Esophagus squamous epithelium (tissue), 5 donors: ENCODE data around the gene TLK2. TPM values are rescaled to one million over a fixed set of nuclear protein-coding genes. Genes with fewer than 3 reads are reported as not detected.
A peak's percentile ranks its signal among the peaks of the same experiment; 100 is the strongest.

Experiments
- DNase-seq: peaks from one replicate; lab custom pipeline; 2025; lab: John Stamatoyannopoulos, UW
- H3K27ac ChIP-seq, 4 donors: fragments of 200-600 bp; sonication (generic); one replicate each; pipeline ENCODE4 v1.5.1; 2016 to 2019; ENCODE audit warnings: mild to moderate bottlenecking in 1 of 4
- H3K27me3 ChIP-seq, 4 donors: fragments of 200-600 bp; sonication (generic); 1 replicate in 3 of 4; 2 replicates in 1 of 4; pipeline versions ENCODE4 v1.5.1 to v1.6.0; 2017 to 2021; ENCODE audit warnings: antibody characterized with exemption in 1 of 4
- H3K36me3 ChIP-seq, 3 donors: fragments of 200-600 bp; sonication (generic); one replicate each; pipeline ENCODE4 v1.5.1; 2016 to 2019
- H3K4me1 ChIP-seq, 3 donors: fragments of 200-600 bp; sonication (generic); one replicate each; pipeline ENCODE4 v1.5.1; 2017 to 2019
- H3K4me3 ChIP-seq, 4 donors: fragments of 200-600 bp; sonication (generic); 1 replicate in 3 of 4; 2 replicates in 1 of 4; pipeline ENCODE4 v1.5.1; 2016 to 2019; ENCODE audit warnings: mild to moderate bottlenecking in 2 of 4, moderate library complexity in 1 of 4
- H3K9me3 ChIP-seq, 3 donors: fragments of 200-600 bp; sonication (generic); one replicate each; pipeline ENCODE4 v1.5.1; 2016 to 2019
- POLR2A ChIP-seq, 4 donors: fragments of 450-650 bp; IDR thresholded peaks; one replicate each; pipeline ENCODE4 v1.6.1; 2017; ENCODE audit warnings: antibody characterized with exemption in 4 of 4, mild to moderate bottlenecking in 4 of 4, moderate library complexity in 3 of 4
- WGBS, 2 donors: methylation state at CpG; one replicate each; pipeline ENCODE4 v1.1.5; 2018; 5-methylcytosine and 5-hydroxymethylcytosine counted together
- intact Hi-C: fragments of 100-400 bp; cut with DNase I; formaldehyde crosslinking; loops from one replicate; pipeline ENCODE4 v1.15.0; 2022
- total RNA-seq, 4 donors: library from RNA; depleted of rRNA; stranded (reverse); fragments of >200 nt; gene quantifications; one replicate each; pipeline ENCODE4 v1.1.0, GENCODE V29; 2016
- TF ChIP-seq, protein P1 (sequence below), 6 experiments: fragments of 450-650 bp in 4 of 6; fragments of 200-600 bp in 2 of 6; sonication (generic) in 2 of 6; IDR thresholded peaks; one replicate each; pipeline ENCODE4 v1.5.1; 2016 to 2019; ENCODE audit warnings: antibody characterized with exemption in 6 of 6, mild to moderate bottlenecking in 4 of 6, moderate library complexity in 4 of 6
- donor health status: DM: yes; HTN: yes; CAD: no.

TLK2 gene
- total RNA-seq, 4 donors from 2014 or later, result 13.2 to 35.5 (median 28.0) TPM

DNA sequence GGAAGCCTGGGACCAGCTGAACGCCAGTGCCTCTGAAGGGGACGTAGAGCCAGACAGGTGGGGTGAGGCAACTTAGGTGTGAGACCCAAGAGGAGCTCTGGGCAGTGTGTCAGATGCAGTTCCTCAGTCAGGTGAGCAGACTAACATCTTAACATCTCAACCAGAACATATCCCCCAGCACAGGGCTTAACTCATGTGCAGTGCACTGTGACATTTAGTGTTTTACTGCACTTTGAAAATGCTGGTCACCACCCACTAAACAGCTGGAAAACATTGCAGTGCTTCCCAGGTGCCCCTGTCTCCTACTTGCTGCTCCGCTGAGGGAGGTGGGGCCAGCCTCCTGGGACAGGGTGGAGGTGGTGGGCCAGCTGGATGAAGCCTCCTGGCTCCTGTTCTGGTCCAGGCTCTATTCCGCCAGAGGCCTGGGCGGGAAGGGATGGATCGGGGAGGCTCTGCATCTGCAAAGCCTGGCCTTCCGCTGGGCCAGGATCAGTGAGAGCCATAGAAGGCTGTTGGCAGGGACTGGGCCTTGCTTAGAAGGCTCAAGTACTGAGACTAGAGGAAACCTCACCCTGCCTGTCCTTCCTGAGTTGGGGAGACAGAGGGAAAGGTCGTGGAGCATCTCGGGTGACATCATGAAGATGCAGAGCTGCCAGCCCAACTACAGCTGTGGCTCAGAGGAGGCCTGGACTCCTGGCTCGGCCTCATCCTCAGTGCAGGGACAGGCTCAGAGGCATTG lies 141.0 kb downstream of the TLK2 start:
- Histone ChIP-seq H3K27ac (no peak overlapping the region), H3K4me1 (peaks cover 0 to 7% (median 0%) of the 10 kb centered on the region in 3 donors), H3K9me3 (no peaks in the 10 kb centered on the region), H3K27me3 (no peaks in the 10 kb centered on the region), H3K4me3 (no peak overlapping the region), H3K36me3 (peaks cover 0 to 21% (median 0%) of the 10 kb centered on the region in 3 donors)
- no peak for DNase-seq
- 50 to 90% methylated on average over 2 of the region's 10 CpGs for WGBS, 2 donors
- TF ChIP-seq POLR2A (IDR thresholded peaks at IDR 0.05), result no peak
- TF ChIP-seq, protein P1, sequence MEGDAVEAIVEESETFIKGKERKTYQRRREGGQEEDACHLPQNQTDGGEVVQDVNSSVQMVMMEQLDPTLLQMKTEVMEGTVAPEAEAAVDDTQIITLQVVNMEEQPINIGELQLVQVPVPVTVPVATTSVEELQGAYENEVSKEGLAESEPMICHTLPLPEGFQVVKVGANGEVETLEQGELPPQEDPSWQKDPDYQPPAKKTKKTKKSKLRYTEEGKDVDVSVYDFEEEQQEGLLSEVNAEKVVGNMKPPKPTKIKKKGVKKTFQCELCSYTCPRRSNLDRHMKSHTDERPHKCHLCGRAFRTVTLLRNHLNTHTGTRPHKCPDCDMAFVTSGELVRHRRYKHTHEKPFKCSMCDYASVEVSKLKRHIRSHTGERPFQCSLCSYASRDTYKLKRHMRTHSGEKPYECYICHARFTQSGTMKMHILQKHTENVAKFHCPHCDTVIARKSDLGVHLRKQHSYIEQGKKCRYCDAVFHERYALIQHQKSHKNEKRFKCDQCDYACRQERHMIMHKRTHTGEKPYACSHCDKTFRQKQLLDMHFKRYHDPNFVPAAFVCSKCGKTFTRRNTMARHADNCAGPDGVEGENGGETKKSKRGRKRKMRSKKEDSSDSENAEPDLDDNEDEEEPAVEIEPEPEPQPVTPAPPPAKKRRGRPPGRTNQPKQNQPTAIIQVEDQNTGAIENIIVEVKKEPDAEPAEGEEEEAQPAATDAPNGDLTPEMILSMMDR (IDR thresholded peaks at IDR 0.05), result no peak
- intact Hi-C loops, result no loop called here

DNA sequence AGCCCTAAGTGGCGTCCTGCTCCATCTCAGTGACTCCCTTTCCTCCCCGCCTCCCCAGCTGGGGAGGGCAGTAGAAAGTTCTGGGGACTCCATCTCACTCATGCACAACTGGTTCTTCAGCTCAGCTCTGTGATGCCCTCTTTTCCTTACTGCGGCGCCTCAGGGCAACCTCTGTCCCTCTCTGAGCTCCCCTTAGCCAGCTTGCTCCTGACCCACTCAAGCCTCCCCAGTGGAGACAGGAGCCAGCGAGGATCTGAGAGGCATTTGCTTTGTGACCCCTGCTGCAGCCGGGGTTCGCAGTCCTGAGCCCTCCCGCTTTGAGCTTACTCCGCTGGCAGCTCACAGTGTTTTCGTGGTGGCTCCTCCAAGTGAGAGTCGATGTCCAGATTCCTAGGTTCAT lies 142.6 kb downstream of the TLK2 start:
- Histone ChIP-seq H3K4me1 (peaks cover 0 to 20% (median 5%) of the 10 kb centered on the region in 3 donors), H3K36me3 (peaks cover 0 to 4% (median 0%) of the 10 kb centered on the region in 3 donors), H3K4me3 (no peak overlapping the region), H3K27ac (no peak overlapping the region), H3K27me3 (no peaks in the 10 kb centered on the region), H3K9me3 (no peaks in the 10 kb centered on the region)
- intact Hi-C loops, result no loop called here
- DNase-seq, result no peak
- no peak for TF ChIP-seq POLR2A (IDR thresholded peaks at IDR 0.05)
- TF ChIP-seq, protein P1 (IDR thresholded peaks at IDR 0.05), result no peak
- WGBS, 2 donors, result 90 to 95% methylated on average over 8 to 10 of the region's 11 CpGs

DNA sequence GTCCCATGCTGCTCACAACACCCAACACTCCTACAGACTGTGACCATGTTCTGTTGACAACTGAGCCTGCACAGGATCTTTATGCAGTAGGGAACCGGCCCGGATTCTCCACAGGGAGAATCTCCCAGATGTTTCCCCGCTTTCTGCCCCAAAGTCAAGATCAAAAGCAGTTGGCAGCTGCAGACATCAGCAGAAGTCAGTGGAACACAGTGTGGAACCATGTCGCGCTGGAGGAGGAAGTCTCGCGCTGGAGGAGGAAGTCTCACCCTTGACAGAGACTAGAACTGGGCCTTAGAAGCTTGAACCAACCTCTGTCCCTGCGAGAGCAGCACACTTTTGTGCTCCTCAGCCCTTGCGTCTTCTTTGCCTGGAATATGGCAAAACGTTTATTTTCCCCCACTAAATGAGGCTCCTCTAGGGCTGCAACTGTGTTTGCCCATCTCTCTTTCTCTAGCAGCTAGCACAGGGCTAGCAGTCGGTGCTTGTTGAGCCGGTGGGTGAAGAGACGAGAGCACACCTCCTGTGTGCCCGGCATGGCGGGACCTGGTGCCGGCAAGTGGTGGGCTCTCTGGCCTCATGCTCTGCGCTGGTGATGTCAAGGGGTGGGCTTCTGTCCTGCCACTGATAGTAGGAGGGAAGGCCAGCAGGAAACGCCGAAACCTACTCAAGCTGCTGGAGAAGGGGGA lies 146.7 kb downstream of the TLK2 start:
- peaks cover 35 to 54% (median 39%) of the 10 kb centered on the region in 3 donors for H3K4me1 ChIP-seq
- H3K9me3 ChIP-seq, result no peaks in the 10 kb centered on the region
- no peak overlapping the region for H3K4me3 ChIP-seq
- H3K36me3 ChIP-seq, result no peaks in the 10 kb centered on the region
- WGBS, 2 donors, result 78 to 84% methylated on average over 6 to 8 of the region's 19 CpGs
- DNase-seq, result no peak
- TF ChIP-seq, protein P1 (IDR thresholded peaks at IDR 0.05), result no peak
- no peak for TF ChIP-seq POLR2A (IDR thresholded peaks at IDR 0.05)
- H3K27ac ChIP-seq, result peak overlapping the region in 3 of 4 donors; percentile 5 to 92 (median 13)
- intact Hi-C loops, result no loop called here
- H3K27me3 ChIP-seq, result peaks cover 0 to 31% (median 0%) of the 10 kb centered on the region in 4 donors

DNA sequence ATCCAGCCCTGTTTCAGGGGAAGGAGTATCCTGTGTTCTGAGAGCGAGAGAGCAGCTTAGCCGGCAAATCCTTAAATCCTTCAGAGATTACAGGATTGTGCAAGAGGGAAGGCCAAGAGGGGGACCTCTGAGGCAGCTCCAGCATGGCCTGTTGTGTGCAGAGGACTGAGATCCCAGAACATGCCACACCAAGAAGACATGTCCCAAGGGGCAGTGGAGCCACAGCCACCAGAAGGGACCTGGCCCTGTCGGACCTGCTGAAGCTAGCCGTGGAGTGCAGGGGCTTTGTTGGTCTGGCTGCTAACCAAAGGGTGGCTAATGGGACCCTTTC lies 147.2 kb downstream of the TLK2 start:
- Histone ChIP-seq H3K4me3 (no peak overlapping the region), H3K27me3 (peaks cover 0 to 34% (median 0%) of the 10 kb centered on the region in 4 donors), H3K27ac (peak overlapping the region in 3 of 4 donors; percentile 5 to 92 (median 13)), H3K9me3 (no peaks in the 10 kb centered on the region), H3K4me1 (peaks cover 35 to 59% (median 41%) of the 10 kb centered on the region in 3 donors), H3K36me3 (no peaks in the 10 kb centered on the region)
- intact Hi-C loops, result no loop called here
- DNase-seq, result no peak
- WGBS, 2 donors, result 33 to 37% methylated on average over 2 to 3 of the region's 4 CpGs
- TF ChIP-seq, protein P1 (IDR thresholded peaks at IDR 0.05), result no peak
- TF ChIP-seq POLR2A (IDR thresholded peaks at IDR 0.05), result no peak

DNA sequence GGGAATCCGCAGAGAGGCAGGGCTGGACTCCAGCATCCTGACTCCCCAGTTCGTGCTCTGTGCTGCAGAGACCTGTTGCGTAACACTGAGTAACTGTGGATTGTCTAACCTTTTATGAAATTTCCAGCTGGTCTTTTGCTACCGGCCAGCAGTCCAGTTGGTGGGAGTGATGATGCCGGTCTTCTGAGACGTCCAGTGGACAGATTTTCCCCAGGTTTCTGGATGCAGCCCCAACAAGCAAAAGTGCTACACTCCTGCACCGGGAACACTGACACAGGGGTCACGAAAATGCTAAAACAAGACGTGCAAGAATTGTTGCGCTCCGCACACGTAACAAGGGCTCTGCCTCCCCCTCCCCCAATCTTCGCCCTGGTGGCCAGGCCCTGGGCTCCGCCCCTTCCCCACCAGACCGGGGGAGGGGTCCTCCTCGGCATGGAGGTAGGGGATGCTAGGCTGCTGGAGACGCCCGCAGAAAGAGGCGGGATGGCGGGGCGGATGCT lies 148.1 kb downstream of the TLK2 start:
- DNase-seq, result no peak
- TF ChIP-seq, protein P1 (IDR thresholded peaks at IDR 0.05), result no peak
- no peak for TF ChIP-seq POLR2A (IDR thresholded peaks at IDR 0.05)
- H3K4me1 ChIP-seq, result peaks cover 35 to 66% (median 41%) of the 10 kb centered on the region in 3 donors
- H3K36me3 ChIP-seq, result no peaks in the 10 kb centered on the region
- no peaks in the 10 kb centered on the region for H3K9me3 ChIP-seq
- H3K27ac ChIP-seq, result peak overlapping the region; percentile 86 to 94 (median 90)
- peak overlapping the region; percentile 59 to 84 (median 66) for H3K4me3 ChIP-seq
- peaks cover 0 to 34% (median 0%) of the 10 kb centered on the region in 4 donors for H3K27me3 ChIP-seq
- 3 to 44% methylated on average over 3 to 7 of the region's 21 CpGs for WGBS, 2 donors
- intact Hi-C loops, result no loop called here
